ENCODE measurements around the gene ADAP1.

Gene ADAP1

GRCh38 chr7:988426-988911 lies 34.0 kb upstream of the ADAP1 start:
- DNase-seq, result peak; percentile 6

- DNase-seq, result no peak
These were observed 33.4 kb upstream of the ADAP1 start for GRCh38 chr7:987909-988308.

- no peak for DNase-seq
These were observed 32.6 kb upstream of the ADAP1 start for GRCh38 chr7:986766-987751.

GRCh38 chr7:985915-986741 lies 31.6 kb upstream of the ADAP1 start:
- peak; percentile 13 for DNase-seq

- no peak for DNase-seq
These were observed 30.6 kb upstream of the ADAP1 start for GRCh38 chr7:985127-985416.

GRCh38 chr7:984361-985126 lies 30.1 kb upstream of the ADAP1 start:
- no peak for DNase-seq

- no peak for DNase-seq
These were observed 29.2 kb upstream of the ADAP1 start for GRCh38 chr7:983616-984071.

GRCh38 chr7:983004-983615 lies 28.6 kb upstream of the ADAP1 start, which contains the start of gene CYP2W1:
CYP2W1 (plus strand) TSS chr7:983181; CDS start chr7:983212, 31 bp downstream.
- no peak for DNase-seq

GRCh38 chr7:982511-983003 lies 28.1 kb upstream of the ADAP1 start:
- DNase-seq, result no peak

GRCh38 chr7:981793-982510 lies 27.5 kb upstream of the ADAP1 start:
- DNase-seq, result no peak

- DNase-seq, result no peak
These were observed 25.5 kb upstream of the ADAP1 start for GRCh38 chr7:979886-980571.

- DNase-seq, result no peak
These were observed 24.7 kb upstream of the ADAP1 start for GRCh38 chr7:979151-979550.

- no peak for DNase-seq
These were observed 24.1 kb upstream of the ADAP1 start for GRCh38 chr7:978416-979091.

- no peak for DNase-seq
These were observed 23.5 kb upstream of the ADAP1 start for GRCh38 chr7:978049-978346.

- DNase-seq, result no peak
These were observed 23.0 kb upstream of the ADAP1 start for GRCh38 chr7:977326-978048.

GRCh38 chr7:976901-977325 lies 22.4 kb upstream of the ADAP1 start:
- DNase-seq, result no peak

- DNase-seq, result no peak
These were observed 21.4 kb upstream of the ADAP1 start for GRCh38 chr7:975702-976473.

- DNase-seq, result peak; percentile 85
These were observed 20.6 kb upstream of the ADAP1 start, which contains the start of gene COX19 for GRCh38 chr7:974820-975681. COX19 (minus strand) TSS chr7:975549; CDS start chr7:975509, 40 bp downstream.

Measured in fibroblast of upper back skin (primary cell).